Testis (tissue), 5 donors: ENCODE measurements around the gene QPRT. TPM values are rescaled to one million over a fixed set of nuclear protein-coding genes. Genes with fewer than 3 reads are reported as not detected.
"Not testable (repeated sequence)": the region's sequence is repeated elsewhere in the genome, so short reads cannot be mapped to it uniquely, and the experiment has no call there.

Experiments
- DNase-seq: peaks from one replicate; pipeline ENCODE4 v3.0.0-alpha.2; 2019
- H3K27ac ChIP-seq, 2 donors: fragments of 200-600 bp; sonication (generic); one replicate each; pipeline ENCODE4 v1.5.1; 2019
- H3K27me3 ChIP-seq: fragments of 200-600 bp; sonication (generic); one replicate; pipeline ENCODE4 v1.5.1; 2019
- H3K36me3 ChIP-seq: fragments of 200-600 bp; sonication (generic); one replicate; pipeline ENCODE4 v1.5.1; 2017; ENCODE audit warnings: low read depth; ENCODE audit errors: missing control alignments
- H3K4me1 ChIP-seq: fragments of 200-600 bp; sonication (generic); one replicate; pipeline ENCODE4 v1.5.1; 2019
- H3K4me3 ChIP-seq, 2 donors: fragments of 200-600 bp; sonication (generic); one replicate each; pipeline ENCODE4 v1.5.1; 2017 to 2019
- H3K9me3 ChIP-seq: fragments of 200-600 bp; sonication (generic); one replicate; pipeline ENCODE4 v1.5.1; 2017
- POLR2A ChIP-seq: fragments of 450-650 bp; IDR thresholded peaks from one replicate; pipeline ENCODE4 v1.6.1; 2017; ENCODE audit warnings: antibody characterized with exemption, mild to moderate bottlenecking, moderate library complexity
- WGBS, 2 donors: methylation state at CpG; one replicate each; pipeline ENCODE4 v1.1.5; 2018; 5-methylcytosine and 5-hydroxymethylcytosine counted together
- intact Hi-C: fragments of 100-400 bp; cut with DNase I; formaldehyde crosslinking; loops from one replicate; pipeline ENCODE4 v1.15.1; 2023; ENCODE audit warnings: low total_unique reads
- long read RNA-seq, 2 donors: transcript quantifications; one replicate each; lab custom pipeline, GENCODE V29; 2026
- polyA plus RNA-seq: library from polyadenylated mRNA; stranded (reverse); fragments of 350-450 nt; fragmentation: Illumina TruSeq; extraction: RNeasy Lipid Tissue Mini Kit (QIAGEN cat#74804); gene quantifications from one replicate; pipeline ENCODE4 v1.2.3, GENCODE V29; 2014; ENCODE audit warnings: low read depth, low replicate concordance; ENCODE audit not compliant: insufficient read depth
- total RNA-seq, 2 donors: library from RNA; depleted of rRNA; stranded (reverse); fragments of >200 nt; gene quantifications; one replicate each; pipeline ENCODE4 v1.2.3, GENCODE V29; 2016
- TF ChIP-seq, protein P1 (sequence below), 3 experiments: fragments of 450-650 bp in 2 of 3; fragments of 200-600 bp in 1 of 3; sonication (generic) in 1 of 3; IDR thresholded peaks; one replicate each; pipeline ENCODE4 v1.5.1; 2016 to 2019; ENCODE audit warnings: antibody characterized with exemption in 3 of 3, mild to moderate bottlenecking in 2 of 3, moderate library complexity in 1 of 3

Gene QPRT
- total RNA-seq = 1 to 10 TPM; 4.3 to 7.6 TPM
- polyA plus RNA-seq = 13.6 TPM
- long read RNA-seq, donor 1, transcript QPRT-202 (4 exons, 2,343 nt) = major isoform, 62 of 142 reads
- long read RNA-seq, donor 1, transcript QPRT-204 (1 exons, 2,199 nt) = minor isoform, 24 of 142 reads
- long read RNA-seq, donor 1, partial matches to known transcripts = 41 of 142 reads
- long read RNA-seq, donor 1, other reads (novel, unspliced or antisense) = 14 of 142 reads
- long read RNA-seq, donor 2, transcript QPRT-202 (4 exons, 2,343 nt) = major isoform, 50 of 104 reads
- long read RNA-seq, donor 2, transcript QPRT-204 (1 exons, 2,199 nt) = minor isoform, 42 of 104 reads
- long read RNA-seq, donor 2, partial matches to known transcripts = 10 of 104 reads
- long read RNA-seq, donor 2, other reads (novel, unspliced or antisense) = 0 of 104 reads

DNA sequence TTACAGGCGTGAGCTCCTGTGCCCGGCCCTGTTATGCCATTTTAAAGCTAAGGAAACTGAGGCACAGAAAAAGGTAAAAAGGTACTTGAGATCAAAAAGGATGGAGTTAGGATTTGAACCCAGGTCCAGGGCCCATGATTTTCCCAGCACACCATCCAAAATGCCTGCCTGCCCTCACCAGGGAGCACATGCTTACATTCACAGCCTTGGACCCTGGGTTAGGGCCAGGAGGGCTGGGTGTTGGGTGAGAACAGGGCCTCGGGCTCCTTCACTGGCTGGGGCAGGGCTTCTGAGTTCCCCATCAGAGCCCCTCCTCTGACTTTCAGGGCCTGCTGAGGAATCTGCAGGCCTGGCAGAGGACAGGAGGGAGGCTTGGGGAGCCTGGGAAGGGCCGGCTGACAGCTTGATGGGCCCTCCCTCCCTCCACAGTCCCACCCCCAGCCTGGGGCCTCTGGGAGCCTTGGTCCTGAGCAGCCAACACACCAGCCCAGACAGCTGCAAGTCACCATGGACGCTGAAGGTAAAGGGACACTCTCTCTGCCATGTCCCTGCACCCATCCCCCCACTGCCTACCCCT lies at the start of gene QPRT:
QPRT (plus strand) TSS at position 490 of the 577 bp plus-strand sequence; CDS start at position 508, 18 bp downstream.
- H3K4me1 ChIP-seq = peaks cover 16% of the 10 kb centered on the region
- H3K27ac ChIP-seq = peak within 1 kb of the TSS in 1 of 2 donors; percentile 69
- peak; percentile 27 for DNase-seq
- no peaks in the 10 kb centered on the region for H3K36me3 ChIP-seq
- no peaks in the 10 kb centered on the region for H3K27me3 ChIP-seq
- no peaks in the 10 kb centered on the region for H3K9me3 ChIP-seq
- TF ChIP-seq, protein P1, sequence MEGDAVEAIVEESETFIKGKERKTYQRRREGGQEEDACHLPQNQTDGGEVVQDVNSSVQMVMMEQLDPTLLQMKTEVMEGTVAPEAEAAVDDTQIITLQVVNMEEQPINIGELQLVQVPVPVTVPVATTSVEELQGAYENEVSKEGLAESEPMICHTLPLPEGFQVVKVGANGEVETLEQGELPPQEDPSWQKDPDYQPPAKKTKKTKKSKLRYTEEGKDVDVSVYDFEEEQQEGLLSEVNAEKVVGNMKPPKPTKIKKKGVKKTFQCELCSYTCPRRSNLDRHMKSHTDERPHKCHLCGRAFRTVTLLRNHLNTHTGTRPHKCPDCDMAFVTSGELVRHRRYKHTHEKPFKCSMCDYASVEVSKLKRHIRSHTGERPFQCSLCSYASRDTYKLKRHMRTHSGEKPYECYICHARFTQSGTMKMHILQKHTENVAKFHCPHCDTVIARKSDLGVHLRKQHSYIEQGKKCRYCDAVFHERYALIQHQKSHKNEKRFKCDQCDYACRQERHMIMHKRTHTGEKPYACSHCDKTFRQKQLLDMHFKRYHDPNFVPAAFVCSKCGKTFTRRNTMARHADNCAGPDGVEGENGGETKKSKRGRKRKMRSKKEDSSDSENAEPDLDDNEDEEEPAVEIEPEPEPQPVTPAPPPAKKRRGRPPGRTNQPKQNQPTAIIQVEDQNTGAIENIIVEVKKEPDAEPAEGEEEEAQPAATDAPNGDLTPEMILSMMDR (IDR thresholded peaks at IDR 0.05) = no peak
- TF ChIP-seq POLR2A = no peak
- H3K4me3 ChIP-seq = peak within 1 kb of the TSS; percentile 26 to 51
- WGBS, 2 donors = 52 to 56% methylated on average over 4 to 5 of the region's 5 CpGs
- intact Hi-C loops = no loop called here

DNA sequence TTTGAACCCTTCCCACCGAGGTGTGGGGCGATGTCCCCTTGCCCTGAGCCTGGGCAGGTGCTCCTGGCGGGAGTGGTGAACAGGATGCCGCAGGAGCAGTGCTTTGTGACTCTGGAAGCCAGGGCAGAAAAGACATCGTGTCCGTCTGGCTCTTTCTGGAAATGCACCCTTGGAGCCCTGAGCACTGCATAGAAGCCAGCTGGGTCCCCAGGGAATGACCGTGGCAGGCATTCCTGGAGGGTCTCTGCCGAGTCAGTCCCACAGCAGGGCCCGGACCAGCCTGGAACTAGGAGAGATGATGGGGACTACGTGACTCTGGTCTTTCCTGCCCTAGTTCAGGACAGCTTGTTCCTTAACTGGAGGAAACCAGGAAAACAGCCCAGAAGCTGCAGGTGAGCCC lies 49.7 kb upstream of the QPRT start:
- 57 to 73% methylated on average over 7 to 10 of the region's 10 CpGs for WGBS, 2 donors
- intact Hi-C loops, H3K4me1 ChIP-seq: not testable (repeated sequence)

DNA sequence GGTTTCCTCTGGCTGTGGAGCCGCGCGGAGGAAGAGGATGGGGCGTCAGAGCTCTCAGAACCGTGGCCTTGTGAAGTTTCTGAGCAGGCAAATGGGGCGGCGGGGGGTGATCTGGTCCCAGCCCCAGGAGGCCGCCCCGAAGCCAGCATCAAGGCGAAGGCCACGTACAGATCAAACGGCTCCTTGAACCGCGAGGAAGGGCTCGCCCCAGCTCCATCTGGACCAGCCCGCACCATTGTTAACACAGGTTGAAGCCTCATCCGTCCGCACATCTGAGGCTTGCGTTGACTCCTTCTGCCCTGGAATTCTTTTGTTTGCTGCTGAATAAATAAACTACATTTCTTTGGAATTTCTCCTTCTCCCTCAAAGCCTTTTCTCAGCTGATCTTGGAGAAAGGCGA lies 47.3 kb upstream of the QPRT start:
- H3K36me3 ChIP-seq, intact Hi-C loops: not testable (repeated sequence)
- 32 to 65% methylated on average over 7 to 20 of the region's 20 CpGs for WGBS, 2 donors

More for the DNA sequence above, 49.7 kb upstream of the QPRT start:
- H3K27ac ChIP-seq, H3K36me3 ChIP-seq, H3K4me3 ChIP-seq, DNase-seq, H3K9me3 ChIP-seq, H3K27me3 ChIP-seq: not testable (repeated sequence)

DNA sequence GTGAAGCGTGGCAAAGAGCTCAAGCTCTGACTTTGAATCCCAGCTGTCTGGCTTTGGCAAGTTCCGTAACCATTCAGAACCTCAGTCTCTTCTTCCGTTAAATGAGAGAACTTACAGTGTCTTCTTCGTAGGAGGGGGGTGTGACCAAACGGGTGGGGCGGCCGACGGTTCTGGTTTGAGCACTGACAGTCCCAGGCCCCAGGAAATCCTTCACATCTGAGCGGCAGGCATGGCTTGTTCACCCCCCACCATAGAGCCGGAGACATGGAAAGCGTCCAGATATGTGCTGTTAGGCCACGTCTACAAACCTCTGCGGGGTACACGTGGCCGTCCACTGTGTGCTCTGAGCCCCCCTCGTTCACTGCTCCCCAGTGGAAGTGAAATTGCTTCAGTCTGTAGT lies 43.1 kb upstream of the QPRT start:
- DNase-seq, H3K27me3 ChIP-seq, H3K36me3 ChIP-seq, intact Hi-C loops, H3K4me1 ChIP-seq, H3K9me3 ChIP-seq, H3K4me3 ChIP-seq, H3K27ac ChIP-seq: not testable (repeated sequence)
- 86 to 87% methylated on average over 12 to 14 of the region's 16 CpGs for WGBS, 2 donors

More for the DNA sequence above, 47.3 kb upstream of the QPRT start:
- not testable (repeated sequence) for DNase-seq, H3K27me3 ChIP-seq, H3K4me3 ChIP-seq, H3K27ac ChIP-seq, H3K9me3 ChIP-seq, H3K4me1 ChIP-seq

DNA sequence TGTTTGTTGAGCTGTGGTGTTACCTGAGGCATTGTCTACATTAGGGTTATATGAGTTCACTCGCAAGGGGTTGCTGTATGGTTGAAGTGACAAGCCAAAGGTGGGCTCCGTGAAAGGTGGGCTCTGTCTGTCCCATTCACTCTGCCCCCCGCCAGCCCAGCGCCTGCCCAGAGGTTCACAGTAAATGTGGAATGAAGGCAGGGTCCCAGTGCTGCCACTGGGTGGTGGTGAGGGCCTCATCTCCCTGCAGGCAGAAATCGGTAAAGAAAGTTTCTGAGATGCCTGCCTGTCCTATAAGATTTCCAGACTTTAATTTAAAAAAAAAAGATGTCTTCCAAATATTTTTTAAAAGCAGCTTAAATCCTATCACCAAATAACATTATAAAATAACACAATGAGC lies 42.6 kb upstream of the QPRT start:
- intact Hi-C loops, H3K27me3 ChIP-seq: not testable (repeated sequence)
- 71 to 78% methylated on average over 2 to 3 of the region's 5 CpGs for WGBS, 2 donors

DNA sequence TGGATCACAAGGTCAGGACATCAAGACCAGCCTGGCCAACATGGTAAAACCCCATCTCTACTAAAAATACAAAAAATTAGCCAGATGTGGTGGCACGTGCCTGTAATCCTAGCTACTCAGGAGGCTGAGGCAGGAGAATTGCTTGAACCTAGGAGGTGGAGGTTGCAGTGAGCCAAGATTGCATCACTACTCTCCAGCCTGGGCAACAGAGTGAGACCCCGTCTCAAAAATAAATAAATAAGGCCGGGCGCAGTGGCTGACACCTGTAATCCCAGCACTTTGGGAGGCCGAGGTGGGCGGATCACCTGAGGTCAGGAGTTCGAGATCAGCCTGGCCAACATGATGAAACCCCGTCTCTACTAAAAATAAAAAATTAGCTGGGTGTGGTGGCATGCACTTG lies 40.2 kb upstream of the QPRT start:
- H3K4me1 ChIP-seq, H3K27me3 ChIP-seq, intact Hi-C loops, DNase-seq, H3K27ac ChIP-seq, H3K4me3 ChIP-seq, H3K9me3 ChIP-seq, H3K36me3 ChIP-seq: not testable (repeated sequence)
- 97 to 99% methylated on average over 8 of the region's 8 CpGs for WGBS, 2 donors

More for the DNA sequence above, 42.6 kb upstream of the QPRT start:
- not testable (repeated sequence) for DNase-seq, H3K36me3 ChIP-seq, H3K4me3 ChIP-seq, H3K27ac ChIP-seq, H3K9me3 ChIP-seq, H3K4me1 ChIP-seq

DNA sequence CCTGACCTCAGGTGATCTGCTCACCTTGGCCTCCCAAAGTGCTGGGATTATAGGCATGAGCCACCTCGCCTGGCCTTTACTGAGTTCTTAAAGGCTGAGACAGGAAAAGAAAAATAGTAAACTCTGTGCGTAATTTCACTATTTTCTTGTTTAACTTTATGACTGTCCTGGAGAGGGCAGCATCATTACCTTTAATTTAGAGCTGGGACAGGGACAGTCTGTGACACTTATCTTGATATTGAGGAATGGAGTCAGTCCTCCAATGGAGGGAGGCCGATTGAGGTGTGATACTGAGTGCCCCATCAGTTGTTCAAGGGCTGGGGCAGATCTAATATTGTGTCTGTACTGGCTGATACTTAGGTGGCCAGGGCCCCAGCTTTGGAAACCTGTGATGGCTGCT lies 37.4 kb upstream of the QPRT start:
- intact Hi-C loops = no loop called here
- WGBS, 2 donors = 62 to 72% methylated on average over 3 of the region's 3 CpGs

More for the DNA sequence above, 37.4 kb upstream of the QPRT start:
- no peak for TF ChIP-seq POLR2A
- TF ChIP-seq, protein P1 (IDR thresholded peaks at IDR 0.05) = no peak
- no peak overlapping the region for H3K4me3 ChIP-seq
- no peak overlapping the region for H3K27ac ChIP-seq
- no peaks in the 10 kb centered on the region for H3K4me1 ChIP-seq
- no peaks in the 10 kb centered on the region for H3K36me3 ChIP-seq
- H3K27me3 ChIP-seq = no peaks in the 10 kb centered on the region
- no peaks in the 10 kb centered on the region for H3K9me3 ChIP-seq
- no peak for DNase-seq
